Upper lobe of right lung (tissue), 1 donor: ENCODE results near the gene RAB17. TPM values are rescaled to one million over a fixed set of nuclear protein-coding genes. Genes with fewer than 3 reads are reported as not detected.

Experiments
- ATAC-seq: fragments of 200-7000 bp; cut with Tn5 transposase; one replicate; pipeline ENCODE4 v1.9.1; 2020; ENCODE audit warnings: mild to moderate bottlenecking, moderate library complexity
- DNase-seq: peaks from one replicate; pipeline ENCODE4 v3.0.0-alpha.2; 2020
- H3K27ac ChIP-seq: fragments of 200-600 bp; one replicate; pipeline ENCODE4 v1.8.0; 2022
- H3K27me3 ChIP-seq: fragments of 200-600 bp; one replicate; pipeline ENCODE4 v1.8.0; 2022; ENCODE audit warnings: mild to moderate bottlenecking
- H3K36me3 ChIP-seq: fragments of 200-600 bp; one replicate; pipeline ENCODE4 v1.8.0; 2022
- H3K4me1 ChIP-seq: fragments of 200-600 bp; one replicate; pipeline ENCODE4 v1.8.0; 2022
- H3K4me3 ChIP-seq: fragments of 200-600 bp; one replicate; pipeline ENCODE4 v1.8.0; 2022; ENCODE audit warnings: mild to moderate bottlenecking
- H3K9me3 ChIP-seq: fragments of 200-600 bp; one replicate; pipeline ENCODE4 v1.8.0; 2022
- intact Hi-C: fragments of 100-400 bp; cut with DNase I; formaldehyde crosslinking; loops from one replicate; pipeline ENCODE4 v1.11.0; 2022
- total RNA-seq: library from RNA; stranded (reverse); fragmentation: NEBNext Ultra II Directional; extraction: Animal tissue kit (Norgen Biotek cat#: 25700); gene quantifications from one replicate; pipeline ENCODE4 v1.2.1, GENCODE V29; 2021
- TF ChIP-seq, protein P1 (sequence below): fragments of 200-600 bp; IDR thresholded peaks from one replicate; pipeline ENCODE4 v1.8.0; 2022; ENCODE audit warnings: antibody characterized with exemption
- donor health status: DM: no; HTN: yes; CAD: no; lungs with severe emphysema.

Gene RAB17
- total RNA-seq, 1 donor from 2014 or later = 50.9 TPM

DNA sequence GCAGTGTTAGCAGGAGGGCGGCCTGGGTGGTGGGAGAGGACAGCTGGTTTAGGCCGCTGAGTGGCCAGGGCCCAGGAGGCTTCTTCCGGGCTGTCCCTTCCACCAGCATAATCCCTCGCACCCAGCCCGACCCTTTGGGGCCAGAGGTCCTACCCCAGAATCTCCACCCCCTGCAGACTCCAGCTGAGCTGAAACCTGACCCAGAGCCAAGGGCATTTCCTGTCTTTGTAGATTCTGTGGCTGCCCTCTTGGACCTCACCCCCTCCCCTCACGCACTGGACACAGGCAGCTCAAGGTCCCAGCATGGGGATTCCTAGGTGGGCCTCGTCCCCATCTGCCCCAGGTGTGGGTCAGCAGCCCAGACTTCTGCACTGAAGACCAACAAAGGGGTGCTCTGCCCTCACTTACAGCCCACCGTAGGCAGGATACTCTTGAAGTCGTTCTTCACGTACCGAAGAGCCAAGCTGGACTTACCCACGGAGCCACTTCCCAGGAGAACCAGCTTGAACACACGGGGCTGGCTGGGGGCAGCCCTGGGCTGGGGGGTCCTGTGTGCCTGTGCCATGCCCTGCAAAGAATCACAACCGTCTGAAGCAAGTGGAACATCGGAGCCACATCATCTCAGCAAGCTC, 4.8 kb downstream of the RAB17 start:
- TF ChIP-seq, protein P1, sequence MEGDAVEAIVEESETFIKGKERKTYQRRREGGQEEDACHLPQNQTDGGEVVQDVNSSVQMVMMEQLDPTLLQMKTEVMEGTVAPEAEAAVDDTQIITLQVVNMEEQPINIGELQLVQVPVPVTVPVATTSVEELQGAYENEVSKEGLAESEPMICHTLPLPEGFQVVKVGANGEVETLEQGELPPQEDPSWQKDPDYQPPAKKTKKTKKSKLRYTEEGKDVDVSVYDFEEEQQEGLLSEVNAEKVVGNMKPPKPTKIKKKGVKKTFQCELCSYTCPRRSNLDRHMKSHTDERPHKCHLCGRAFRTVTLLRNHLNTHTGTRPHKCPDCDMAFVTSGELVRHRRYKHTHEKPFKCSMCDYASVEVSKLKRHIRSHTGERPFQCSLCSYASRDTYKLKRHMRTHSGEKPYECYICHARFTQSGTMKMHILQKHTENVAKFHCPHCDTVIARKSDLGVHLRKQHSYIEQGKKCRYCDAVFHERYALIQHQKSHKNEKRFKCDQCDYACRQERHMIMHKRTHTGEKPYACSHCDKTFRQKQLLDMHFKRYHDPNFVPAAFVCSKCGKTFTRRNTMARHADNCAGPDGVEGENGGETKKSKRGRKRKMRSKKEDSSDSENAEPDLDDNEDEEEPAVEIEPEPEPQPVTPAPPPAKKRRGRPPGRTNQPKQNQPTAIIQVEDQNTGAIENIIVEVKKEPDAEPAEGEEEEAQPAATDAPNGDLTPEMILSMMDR = no peak
- Histone ChIP-seq H3K36me3 (no peaks in the 10 kb centered on the region), H3K27ac (no peak overlapping the region), H3K4me1 (peaks cover 15% of the 10 kb centered on the region), H3K4me3 (no peak overlapping the region), H3K9me3 (no peaks in the 10 kb centered on the region), H3K27me3 (no peaks in the 10 kb centered on the region)
- ATAC-seq (no peak), DNase-seq (no peak)
- intact Hi-C loops = no loop called here

DNA sequence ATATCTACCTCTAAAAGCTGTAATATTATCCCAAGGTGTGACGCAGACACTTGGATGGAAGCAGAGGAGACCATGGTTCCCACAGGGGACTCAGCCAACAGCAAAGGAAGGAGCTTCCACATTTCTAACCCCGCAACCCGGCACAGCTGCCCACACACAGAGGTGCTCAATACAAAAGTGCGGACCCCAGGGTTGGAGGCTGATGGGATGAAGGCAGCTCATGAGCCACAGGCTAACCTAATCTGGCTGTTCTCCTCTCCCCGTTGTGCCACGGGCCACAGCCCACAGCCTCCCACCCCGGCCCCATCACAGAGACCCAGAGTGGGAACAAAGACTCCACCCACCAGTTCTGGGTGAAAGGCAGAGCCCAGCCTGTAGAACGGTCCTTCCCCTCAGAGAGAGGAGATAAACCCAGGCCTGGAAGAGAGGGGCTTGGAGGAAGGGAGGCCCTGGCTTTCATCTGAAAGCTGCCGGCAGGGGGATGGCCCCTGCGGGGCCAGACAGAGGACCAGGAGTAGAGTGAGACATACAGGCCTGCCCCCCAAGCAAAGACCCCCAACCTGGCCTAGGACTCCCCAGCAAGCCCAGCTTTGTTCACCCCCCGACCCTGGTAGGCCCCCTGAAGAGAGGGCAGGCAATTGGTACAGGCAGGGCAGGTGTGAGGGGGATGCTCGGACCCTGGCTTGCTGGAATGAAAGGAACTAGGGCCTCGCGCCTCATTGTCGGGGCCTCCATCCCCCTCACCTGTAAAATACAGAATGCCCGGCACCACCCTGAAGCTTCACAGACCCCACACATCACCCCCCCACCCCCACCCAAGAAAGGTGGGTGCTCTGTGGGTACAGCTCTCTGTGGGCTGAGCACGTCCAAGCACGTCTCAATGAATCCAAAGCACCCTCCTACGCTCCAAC, 6.9 kb downstream of the RAB17 start:
- H3K27ac ChIP-seq = no peak overlapping the region
- ATAC-seq = no peak
- DNase-seq = no peak
- H3K27me3 ChIP-seq = no peaks in the 10 kb centered on the region
- no peak overlapping the region for H3K4me3 ChIP-seq
- H3K36me3 ChIP-seq = no peaks in the 10 kb centered on the region
- TF ChIP-seq, protein P1 = no peak
- intact Hi-C loops = no loop called here
- no peaks in the 10 kb centered on the region for H3K9me3 ChIP-seq
- peaks cover 15% of the 10 kb centered on the region for H3K4me1 ChIP-seq

DNA sequence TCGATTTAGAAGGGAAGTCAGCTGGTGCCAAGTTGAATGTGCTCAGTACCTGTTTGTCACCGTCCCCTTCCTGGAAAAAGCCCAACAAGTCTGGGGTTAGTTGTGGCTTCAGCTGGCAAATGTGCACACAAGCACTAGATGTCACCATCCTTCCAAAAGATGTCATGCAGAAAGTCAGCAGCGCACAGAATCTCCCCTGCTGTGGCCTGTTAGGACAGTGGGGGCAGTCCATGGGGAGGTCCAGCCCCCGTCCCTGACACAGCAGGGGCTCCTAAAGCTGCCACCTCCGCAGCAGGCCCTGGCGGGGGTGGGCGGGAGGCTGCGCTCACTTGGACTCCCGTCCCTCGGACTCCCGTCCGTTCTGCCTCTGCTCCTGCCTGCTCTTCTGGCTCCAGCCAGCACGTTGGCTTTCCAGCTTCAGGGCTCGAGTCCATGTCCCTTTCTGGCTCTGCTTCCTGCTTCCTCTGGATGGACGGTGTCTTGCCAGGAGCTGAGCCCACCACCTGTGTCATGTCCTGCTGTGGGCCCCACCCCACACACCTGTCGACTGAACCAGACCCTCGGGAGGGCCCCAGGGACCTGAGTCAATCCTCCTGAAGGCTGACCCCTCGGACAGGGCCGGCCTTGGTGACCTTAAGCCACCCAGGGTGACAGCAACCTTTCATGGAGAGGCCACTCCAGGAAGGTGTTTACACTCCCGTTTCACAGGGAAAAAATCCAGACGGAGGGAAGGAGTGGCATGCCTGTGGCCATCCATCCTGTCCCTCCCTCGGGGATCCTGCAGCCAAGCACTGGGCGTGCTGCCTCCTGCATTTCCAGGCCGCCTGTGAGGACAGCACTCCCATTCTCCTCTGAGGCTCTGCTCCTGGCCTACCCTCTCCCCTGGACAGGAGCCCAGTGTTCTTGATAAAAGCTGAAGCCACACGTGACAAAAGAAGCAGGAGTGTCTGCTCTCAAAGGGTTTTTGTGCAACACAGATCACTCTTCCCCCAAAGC, 8.5 kb downstream of the RAB17 start:
- DNase-seq = peak; percentile 67

DNA sequence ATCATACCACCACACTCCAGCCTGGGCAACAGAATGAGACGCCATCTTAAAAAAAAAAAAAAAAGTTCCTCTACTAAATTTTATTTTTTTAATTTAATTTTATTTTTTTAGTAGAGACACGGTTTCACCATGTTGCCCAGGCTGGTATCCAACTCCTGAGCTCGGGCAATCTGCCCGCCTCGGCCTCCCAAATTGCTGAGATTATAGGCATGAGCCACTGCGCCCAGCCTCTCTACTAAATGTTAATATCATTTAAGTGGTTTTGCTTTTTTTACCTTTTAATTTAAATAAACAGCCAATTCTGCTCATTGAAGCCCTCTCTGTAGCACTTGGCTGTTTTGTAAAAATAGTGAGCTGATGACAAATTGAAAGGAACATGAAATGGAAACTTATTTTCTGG, 9.2 kb downstream of the RAB17 start:
- ATAC-seq (no peak), DNase-seq (no peak)
- H3K4me1 ChIP-seq = peaks cover 15% of the 10 kb centered on the region
- peaks cover 11% of the 10 kb centered on the region for H3K36me3 ChIP-seq
- H3K4me3 ChIP-seq = no peak overlapping the region
- TF ChIP-seq, protein P1 = no peak
- intact Hi-C loops = no loop called here
- no peak overlapping the region for H3K27ac ChIP-seq
- H3K9me3 ChIP-seq = no peaks in the 10 kb centered on the region
- no peaks in the 10 kb centered on the region for H3K27me3 ChIP-seq

More for the DNA sequence above, 8.5 kb downstream of the RAB17 start:
- no peak overlapping the region for H3K4me3 ChIP-seq
- intact Hi-C loops = no loop called here
- ATAC-seq = peak; percentile 88
- H3K36me3 ChIP-seq = peaks cover 11% of the 10 kb centered on the region
- peak overlapping the region; percentile 38 for H3K27ac ChIP-seq
- TF ChIP-seq, protein P1 = peak; percentile 52
- no peaks in the 10 kb centered on the region for H3K27me3 ChIP-seq
- peaks cover 15% of the 10 kb centered on the region for H3K4me1 ChIP-seq
- no peaks in the 10 kb centered on the region for H3K9me3 ChIP-seq
